HL-60/S4 treated with phorbol 12-myristate 13-acetate at 8.2 ng/mL for 4 days and 3 days (cell line): Measurements from ENCODE around the gene SAA4.
"Not testable (repeated sequence)": the region's sequence is repeated elsewhere in the genome, so short reads cannot be mapped to it uniquely, and the experiment has no call there.

Experiments
- in situ Hi-C: fragments of 300-500 bp; cut with MboI; formaldehyde crosslinking; loops from 2 replicates; pipeline ENCODE4 v1.15.0; 2022; ENCODE audit warnings: low sequenced_read_pairs

SAA4 gene

GRCh38 chr11:18236664-18237356 is at the start of gene SAA4:
TSS of gene SAA4 (minus strand) at chr11:18236802. CDS start at chr11:18235926, 876 bp downstream.
- in situ Hi-C loops, result no loop called here

- in situ Hi-C loops, result no loop called here
Measured at GRCh38 chr11:18285841-18286240, 49.2 kb upstream of the SAA4 start.

- in situ Hi-C loops, result no loop called here
Measured at GRCh38 chr11:18282626-18283025, 46.0 kb upstream of the SAA4 start.

- in situ Hi-C loops, result no loop called here
Measured at GRCh38 chr11:18280438-18281045, 43.9 kb upstream of the SAA4 start.

GRCh38 chr11:18277565-18278271 is 41.1 kb upstream of the SAA4 start:
- in situ Hi-C loops, result no loop called here

- in situ Hi-C loops, result no loop called here
Measured at GRCh38 chr11:18271206-18271605, 34.6 kb upstream of the SAA4 start.

GRCh38 chr11:18270102-18270501 is 33.5 kb upstream of the SAA4 start:
- in situ Hi-C loops, result no loop called here

GRCh38 chr11:18269252-18269651 is 32.6 kb upstream of the SAA4 start:
- in situ Hi-C loops, result not testable (repeated sequence)

- in situ Hi-C loops, result not testable (repeated sequence)
Measured at GRCh38 chr11:18267335-18268133, 30.9 kb upstream of the SAA4 start.

- in situ Hi-C loops, result no loop called here
Measured at GRCh38 chr11:18265949-18266348, 29.3 kb upstream of the SAA4 start, which contains the start of gene SAA1. TSS of gene SAA1 (plus strand) at chr11:18266264. CDS start at chr11:18266888, 624 bp downstream.

- in situ Hi-C loops, result no loop called here
Measured at GRCh38 chr11:18264677-18265555, 28.3 kb upstream of the SAA4 start.

- in situ Hi-C loops, result no loop called here
Measured at GRCh38 chr11:18264035-18264434, 27.4 kb upstream of the SAA4 start.

GRCh38 chr11:18262681-18263350 is 26.2 kb upstream of the SAA4 start:
- in situ Hi-C loops, result not testable (repeated sequence)

GRCh38 chr11:18261721-18262120 is 25.1 kb upstream of the SAA4 start:
- in situ Hi-C loops, result no loop called here

- in situ Hi-C loops, result no loop called here
Measured at GRCh38 chr11:18259259-18259658, 22.7 kb upstream of the SAA4 start.

- in situ Hi-C loops, result no loop called here
Measured at GRCh38 chr11:18254781-18255361, 18.3 kb upstream of the SAA4 start.

GRCh38 chr11:18253778-18254338 is 17.3 kb upstream of the SAA4 start:
- in situ Hi-C loops, result no loop called here

GRCh38 chr11:18253233-18253632 is 16.6 kb upstream of the SAA4 start:
- in situ Hi-C loops, result no loop called here

- in situ Hi-C loops, result no loop called here
Measured at GRCh38 chr11:18248561-18248960, 12.0 kb upstream of the SAA4 start, which contains the start of gene SAA2. TSS of gene SAA2 (minus strand) at chr11:18248668. CDS start at chr11:18248011, 657 bp downstream.
